AG20443 (cell line): ENCODE results near the gene UST.

Experiments
- DNase-seq: peaks from one replicate; pipeline ENCODE4 v3.0.0; 2012; ENCODE audit warnings: low spot score, mixed read lengths

Gene UST, protein sequence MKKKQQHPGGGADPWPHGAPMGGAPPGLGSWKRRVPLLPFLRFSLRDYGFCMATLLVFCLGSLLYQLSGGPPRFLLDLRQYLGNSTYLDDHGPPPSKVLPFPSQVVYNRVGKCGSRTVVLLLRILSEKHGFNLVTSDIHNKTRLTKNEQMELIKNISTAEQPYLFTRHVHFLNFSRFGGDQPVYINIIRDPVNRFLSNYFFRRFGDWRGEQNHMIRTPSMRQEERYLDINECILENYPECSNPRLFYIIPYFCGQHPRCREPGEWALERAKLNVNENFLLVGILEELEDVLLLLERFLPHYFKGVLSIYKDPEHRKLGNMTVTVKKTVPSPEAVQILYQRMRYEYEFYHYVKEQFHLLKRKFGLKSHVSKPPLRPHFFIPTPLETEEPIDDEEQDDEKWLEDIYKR

DNA sequence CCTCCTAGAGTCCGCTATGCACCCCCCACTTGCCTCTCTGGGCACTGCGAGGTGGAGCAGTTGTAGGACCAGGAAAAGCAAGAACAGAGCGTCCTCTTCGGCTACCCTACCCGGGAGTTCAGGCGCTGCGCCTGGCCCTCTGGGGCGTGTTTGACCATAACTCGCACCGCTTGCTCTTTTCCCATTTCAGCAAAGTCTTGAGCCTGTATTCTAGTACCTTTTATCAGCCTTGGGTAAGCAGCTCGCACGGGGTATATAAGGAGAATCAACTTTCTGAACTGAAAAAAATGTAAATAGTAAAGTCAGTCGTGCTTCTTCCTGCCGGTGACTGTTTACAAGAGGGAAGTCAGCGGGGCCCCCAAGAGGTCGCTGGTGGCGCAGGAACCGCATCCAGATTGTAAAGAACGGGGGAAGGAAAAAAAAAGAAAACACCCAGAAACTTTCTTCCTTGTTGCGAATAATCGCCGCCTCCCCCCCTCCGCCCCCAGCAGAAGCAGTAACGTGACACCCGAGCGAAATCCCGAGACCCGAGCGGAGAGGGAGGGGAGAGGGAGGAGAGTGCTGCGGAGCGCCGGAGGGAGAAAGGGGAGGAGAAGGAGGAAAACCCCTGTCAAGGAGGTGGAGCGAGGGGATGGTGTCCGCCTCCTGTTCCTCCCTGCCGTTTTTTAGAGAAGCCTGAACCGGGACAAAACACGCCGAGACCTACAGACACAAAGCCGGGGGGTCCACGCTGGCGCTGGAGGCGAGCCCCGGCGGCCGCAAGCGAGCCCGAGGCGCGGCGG, at the start of gene UST:
TSS of gene UST (plus strand) at position 668 of the 782 bp plus-strand sequence. CDS start 401 bp downstream, outside the sequence.
- peak; percentile 89 for DNase-seq

DNA sequence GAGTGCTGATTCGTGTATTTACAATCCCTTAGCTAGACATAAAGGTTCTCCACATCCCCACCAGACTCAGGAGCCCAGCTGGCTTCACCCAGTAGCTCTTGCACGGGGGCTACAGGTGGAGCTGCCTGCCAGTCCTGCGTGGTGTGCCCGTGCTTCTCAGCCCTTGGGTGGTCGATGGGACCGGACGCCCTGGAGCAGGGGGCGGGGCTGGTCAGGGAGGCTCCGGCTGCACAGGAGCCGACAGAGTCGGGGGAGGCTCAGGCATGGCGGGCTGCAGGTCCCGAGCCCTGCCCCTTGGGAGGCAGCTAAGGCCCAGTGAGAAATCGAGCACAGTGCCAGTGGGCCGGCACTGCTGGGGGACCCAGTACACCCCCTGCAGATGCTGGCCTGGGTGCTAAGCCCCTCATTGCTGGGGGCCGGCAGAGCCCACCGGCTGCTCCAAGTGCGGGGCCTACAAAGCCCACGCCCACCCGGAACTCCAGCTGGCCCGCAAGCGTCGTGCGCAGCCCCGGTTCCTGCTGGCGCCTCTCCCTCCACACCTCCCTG, 48.9 kb upstream of the UST start:
- DNase-seq = no peak

DNA sequence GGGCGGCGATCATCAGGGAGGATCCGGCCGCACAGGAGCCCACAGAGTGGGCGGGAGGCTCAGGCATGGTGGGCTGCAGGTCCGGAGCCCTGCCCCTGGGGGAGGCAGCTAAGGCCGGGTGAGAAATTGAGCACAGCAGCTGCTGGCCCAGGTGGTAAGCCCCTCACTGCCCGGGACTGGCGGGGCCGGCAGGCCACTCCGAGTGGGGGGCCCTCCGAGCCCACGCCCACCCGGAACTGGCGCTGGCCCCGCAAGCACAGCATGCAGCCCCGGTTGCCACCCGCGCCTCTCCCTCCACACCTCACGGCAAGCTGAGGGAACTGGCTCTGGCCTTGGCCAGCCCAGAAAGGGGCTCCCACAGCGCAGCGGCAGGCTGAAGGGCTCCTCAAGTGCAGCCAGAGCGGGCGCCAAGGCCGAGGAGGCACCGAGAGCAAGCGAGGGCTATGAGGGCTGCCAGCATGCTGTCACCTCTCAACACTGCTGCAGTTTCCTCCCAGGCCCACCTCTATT, 48.1 kb upstream of the UST start:
- no peak for DNase-seq

DNA sequence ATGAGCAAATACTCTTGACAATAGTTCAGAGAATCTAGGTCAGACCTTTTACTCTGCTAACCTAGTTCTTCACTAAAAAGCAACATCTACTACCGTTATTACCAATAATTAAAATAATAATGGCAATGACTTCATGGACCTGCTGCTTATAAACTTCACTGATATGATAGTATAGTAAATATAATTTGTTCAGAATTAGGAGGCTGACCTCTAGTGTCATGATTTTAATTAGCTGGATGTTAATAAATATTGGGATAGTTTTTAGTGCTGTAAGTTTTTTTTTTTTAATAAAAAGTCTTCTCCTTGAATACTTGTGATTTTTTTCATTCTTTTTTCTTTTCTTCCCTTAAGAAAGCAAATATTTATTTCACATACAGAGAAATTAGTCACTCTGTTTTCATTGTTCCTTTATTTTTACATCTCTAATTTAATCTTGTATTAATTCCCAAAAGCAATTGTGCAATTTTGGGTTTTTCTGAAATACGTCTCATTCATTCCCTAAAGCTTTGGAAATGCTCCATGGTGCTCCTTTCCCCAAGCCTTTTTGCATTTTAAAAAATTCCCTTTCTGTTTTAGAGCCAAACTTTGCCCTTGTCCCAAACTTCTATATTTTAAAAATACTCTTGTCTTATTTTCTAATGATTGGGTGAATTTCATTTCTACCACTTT, 46.6 kb upstream of the UST start:
- peak; percentile 20 for DNase-seq

DNA sequence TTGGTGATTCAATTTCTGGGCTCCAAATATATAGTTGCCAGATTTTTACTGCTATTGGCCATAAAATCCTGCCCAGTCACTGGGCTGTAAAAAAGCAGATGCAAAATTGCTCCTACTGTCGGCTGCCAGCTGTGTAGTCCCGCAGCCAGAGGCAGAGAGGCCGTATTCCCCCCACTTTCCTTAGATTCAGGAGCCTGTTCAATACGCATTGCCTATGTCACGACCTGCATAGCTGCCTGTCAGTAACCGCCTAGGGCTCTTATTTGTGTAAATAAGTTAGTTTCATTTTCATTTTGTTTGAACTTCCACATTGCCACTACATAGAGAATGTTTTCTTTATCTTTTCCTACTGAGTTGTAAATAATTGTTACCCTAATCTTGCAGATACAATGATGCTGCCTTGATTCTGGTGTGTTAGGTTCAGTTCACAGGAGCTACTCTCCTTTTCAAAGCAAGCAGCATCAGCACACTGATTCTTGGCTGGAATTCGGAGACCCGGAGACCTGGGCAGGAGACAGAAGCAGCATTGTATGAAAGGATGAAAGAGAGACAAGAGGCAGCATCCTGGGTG, 46.0 kb upstream of the UST start:
- DNase-seq = peak; percentile 64

DNA sequence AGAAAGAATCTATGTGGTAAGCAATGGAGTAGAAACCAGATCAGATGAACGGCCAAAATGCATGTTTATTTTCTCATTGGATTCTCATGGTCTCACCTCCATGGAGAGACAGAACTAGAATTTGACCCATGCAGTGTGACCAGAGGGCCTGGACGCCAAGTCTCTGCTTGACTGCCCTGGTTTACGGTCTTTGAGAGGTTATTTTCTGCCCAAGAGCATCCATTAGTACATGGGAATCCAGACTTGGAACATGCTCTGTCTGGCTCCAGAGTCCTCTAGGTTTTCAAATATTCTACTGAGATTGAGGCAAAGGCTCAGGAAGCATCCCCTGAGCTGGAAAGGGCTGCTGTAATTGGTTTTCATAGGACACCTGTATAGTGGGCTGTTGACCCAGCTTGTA, 45.5 kb upstream of the UST start:
- DNase-seq = no peak

DNA sequence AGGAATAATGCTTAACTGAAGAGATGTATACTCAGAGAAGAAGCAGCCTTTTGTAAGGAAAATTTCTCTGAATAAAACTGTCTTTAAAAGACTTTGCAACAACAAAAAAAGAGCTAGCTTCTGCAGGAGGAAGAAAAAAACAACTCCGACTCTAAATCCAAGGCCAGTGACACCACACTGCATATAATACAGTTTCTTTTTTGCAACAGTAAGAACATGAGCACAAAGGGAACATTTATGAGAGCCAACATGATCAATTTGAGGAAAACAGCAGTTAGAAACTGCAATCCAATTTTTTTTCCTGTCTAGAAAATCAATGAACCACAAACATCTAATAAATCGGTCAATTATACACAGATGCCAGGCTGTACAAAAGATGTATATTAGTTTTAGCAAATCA, 42.9 kb upstream of the UST start:
- DNase-seq = no peak

DNA sequence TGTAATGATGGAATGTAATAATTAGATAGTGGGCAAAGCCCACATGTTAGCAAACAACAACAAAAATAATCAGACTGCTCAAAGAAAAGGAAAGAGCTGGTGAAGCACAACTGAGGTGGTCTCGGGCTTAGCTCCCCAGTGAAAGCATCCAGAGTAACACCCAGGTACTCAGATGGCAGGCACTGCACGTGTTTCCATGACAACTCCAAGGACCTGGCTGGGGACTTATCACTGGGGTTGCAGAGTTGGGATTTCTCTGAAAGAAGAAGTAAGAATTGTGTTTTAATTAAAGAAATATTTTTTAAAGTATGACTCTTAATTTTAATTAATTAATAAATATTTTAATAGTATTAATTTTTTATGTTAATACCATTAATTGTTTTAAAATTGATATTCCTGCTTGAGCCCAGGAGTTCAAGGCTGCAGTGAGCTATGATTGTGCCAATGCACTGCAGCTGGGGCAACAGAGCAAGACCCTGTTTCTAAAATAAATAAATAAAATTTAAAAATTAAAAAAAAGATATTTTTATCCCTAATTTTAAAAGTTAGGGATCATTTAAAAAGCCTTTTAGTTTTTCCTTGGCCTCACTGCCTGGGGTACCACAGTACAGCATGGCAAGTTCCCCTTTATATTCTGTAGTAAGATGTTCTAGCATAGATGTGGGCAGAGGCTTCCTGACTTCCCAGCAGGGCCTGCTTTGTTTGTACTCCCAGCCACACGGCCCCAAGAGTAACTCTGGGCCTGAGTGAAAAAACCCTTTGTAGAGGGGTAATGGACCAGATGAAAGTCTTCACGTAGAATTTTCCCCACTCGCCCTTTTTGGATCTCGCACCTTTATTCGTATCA, 42.2 kb upstream of the UST start:
- DNase-seq = no peak

DNA sequence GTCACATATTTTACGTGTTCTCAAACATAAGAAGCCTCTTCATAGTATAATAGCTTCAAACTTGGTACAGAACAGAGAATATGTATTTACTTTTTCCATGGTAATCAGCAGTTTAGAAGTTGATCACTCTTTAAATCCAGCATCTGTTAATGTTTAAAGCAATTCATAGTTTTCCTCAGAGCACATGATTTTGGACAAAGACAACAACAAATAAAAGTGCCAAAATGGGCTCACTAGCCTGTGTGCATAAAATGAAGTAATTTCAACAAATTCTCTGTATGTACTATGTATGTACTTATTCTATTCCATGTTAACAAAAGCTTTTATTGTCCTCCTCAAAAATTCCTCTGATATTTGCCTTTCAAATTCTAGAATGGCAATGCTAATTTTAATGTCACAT, 38.1 kb upstream of the UST start:
- no peak for DNase-seq

DNA sequence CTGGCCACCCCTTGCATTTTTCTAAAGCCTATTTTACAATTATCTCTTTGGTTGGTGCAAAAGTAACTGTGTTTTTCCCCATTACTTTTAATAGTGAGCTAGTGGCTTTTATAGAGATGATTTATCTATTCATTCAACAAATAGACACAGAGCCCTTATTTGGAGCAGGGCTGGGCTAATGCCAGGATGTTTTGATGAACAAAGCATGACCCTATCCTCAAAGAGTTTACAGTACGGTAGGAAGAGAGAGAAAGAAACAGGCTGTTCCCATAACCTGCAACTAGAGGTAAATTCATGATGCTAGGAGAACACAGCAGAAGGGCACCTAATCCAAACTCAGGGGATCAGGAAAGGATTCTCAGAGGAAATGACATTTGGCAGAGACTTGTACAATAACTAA, 37.3 kb upstream of the UST start:
- no peak for DNase-seq

DNA sequence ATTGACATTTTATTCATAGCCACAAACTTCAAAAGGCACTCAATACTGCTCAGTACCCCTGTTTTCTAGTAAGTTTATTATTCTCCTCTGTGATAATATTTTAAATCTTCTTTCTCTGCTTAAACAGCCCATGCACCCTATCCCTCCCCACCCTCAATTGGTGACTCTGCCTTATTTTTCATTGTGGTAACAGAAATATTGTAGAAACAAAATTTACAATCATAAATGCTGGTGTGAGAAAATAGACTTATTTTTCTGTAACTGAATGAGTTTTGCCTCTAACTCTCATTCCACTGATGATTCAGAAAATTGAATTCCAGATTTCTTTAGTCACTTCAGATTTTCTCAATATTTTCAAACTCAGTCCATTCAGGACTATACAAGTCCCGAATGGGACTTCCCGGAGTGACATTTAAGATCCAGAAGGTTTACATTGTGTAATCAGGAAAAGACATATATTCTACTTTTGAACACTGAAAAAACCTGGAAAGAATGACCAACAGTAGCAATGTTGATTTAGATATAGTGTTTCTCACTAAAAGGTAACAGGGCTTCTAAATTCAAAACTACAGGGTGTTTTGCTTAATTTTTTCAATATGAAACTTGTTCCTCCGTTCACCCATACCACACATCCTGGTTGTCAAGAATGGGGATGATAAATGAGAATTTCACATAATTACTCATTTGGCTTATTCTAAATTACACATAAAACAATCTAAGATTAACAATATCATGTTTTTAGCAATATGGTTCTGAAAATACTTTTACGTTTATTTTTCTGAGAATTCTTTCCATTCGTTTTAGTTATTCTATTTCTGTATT, 34.8 kb upstream of the UST start:
- DNase-seq = peak; percentile 22

DNA sequence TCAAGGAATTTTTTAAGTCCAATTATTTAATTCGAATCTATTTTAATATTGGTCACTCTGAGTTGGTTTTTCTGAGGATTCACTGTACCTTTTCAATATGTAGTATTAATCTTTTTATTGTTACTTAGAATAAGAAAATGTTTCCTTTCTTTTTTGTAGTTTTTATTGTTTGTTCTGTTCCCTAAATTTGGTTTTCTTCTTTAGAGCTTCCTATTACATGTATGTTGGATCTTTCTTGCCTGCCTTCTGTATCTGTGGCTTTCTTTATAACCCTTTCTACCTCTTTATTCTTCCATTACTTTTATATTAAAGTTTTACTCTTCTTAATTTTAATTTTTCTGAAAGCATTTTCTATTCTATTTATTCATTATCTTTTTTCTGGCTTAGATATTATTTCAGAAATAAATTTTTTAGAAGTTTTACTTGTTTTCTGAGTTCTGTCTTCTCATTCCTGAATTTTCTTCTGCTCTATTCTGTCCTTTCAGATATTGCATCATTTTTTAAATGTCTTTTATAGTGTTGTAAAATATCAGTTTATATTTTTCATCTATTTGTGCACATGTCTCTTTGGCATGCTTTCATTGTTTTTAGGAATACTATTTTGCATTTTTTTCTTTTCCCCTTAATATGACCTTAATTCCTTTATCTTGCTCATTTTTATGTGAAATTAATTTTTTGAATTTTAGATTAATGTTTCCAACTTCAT, 33.6 kb upstream of the UST start:
- no peak for DNase-seq

DNA sequence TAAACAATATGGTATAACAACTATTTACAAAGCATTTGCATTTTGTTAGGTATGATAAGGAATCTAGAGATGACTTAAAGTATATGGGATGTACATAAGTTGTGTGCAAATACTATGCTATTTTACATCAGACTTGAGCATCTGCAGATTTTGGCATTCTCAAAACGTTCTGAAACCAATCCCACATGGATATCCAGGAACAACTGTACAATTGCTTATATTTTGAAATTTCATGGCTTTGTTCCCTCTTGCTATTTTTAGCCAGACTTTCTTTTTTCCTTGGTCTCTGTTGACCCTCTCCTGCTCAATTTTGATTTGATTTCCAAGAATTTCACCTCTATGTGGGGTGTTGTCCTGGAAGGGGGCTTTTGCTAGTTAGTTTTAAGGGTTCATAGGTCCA, 32.9 kb upstream of the UST start:
- DNase-seq = no peak

DNA sequence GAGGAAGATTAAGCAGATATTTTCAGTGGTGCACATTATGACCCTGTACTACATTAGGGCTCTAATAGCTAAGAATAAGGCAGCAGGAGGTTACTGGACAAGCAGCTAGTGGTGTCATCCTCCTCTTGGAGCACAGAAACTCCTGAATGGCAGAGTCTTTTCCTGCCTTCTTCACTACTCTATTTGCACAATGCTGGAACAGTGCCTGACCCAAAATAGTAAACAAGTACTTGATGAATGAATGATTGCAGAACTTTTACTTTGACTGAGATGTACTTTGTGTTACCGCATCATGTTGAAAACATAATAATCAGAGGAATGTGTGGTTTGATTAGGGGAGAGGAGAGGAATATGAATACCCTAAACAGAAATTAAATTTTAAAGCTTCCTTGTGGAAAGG, 30.0 kb upstream of the UST start:
- no peak for DNase-seq

DNA sequence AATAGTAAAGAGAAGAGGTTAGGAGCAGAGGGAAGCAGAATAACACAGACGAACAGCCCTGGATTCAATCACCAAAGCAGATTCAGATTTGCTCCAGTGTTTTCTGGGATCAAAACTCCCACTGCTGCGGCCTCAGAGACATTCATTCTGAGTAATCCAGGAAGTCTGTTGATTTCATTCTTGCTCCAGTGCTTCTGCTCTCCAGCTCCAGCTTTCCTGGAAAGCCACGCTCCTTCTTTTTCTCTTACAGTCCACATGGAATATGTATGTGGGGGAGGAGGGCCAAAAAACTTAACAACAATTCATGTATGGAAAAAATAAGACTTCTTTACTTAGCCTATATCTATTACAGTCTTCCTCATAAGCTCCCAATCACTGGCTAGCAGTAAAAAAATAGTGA, 26.4 kb upstream of the UST start:
- DNase-seq = peak; percentile 61

DNA sequence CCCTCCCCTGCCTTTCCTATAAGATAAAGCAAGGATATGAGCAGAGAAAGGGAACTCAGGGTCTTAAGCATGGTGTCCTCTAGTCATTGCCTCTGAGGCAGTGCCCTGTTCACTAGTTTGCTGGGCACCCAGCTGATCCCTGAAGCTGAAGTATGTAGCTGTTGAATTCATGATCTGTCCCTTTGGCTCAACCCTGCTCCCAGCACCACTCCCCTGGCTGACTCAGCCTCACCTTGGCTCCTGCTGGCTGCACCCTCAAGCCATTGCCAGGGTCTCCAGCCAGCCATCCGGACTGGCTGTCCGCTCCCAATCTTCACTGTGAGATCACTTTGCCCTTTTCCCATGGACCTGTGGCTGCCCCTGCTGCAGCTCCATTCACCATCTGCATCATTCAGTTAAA, 25.9 kb upstream of the UST start:
- DNase-seq = no peak

DNA sequence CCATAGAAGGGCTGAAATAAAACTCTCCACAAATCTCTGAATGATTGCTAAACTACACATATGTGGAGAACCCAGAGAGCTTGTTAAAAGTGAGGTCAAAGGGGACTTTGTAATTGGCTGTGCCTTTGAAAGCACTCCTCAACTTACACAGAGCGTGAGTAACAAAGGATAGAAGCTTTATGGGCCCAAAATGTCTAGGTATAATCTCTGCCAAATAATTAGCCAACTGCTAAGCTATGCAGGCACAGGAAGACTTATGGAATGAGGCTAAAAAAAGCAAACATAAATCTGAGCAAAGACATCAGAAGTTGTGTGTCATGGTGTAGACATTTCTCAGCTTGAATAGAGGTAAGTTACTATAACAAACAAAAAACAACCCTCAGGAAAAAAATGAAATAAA, 23.3 kb upstream of the UST start:
- DNase-seq = peak; percentile 46

DNA sequence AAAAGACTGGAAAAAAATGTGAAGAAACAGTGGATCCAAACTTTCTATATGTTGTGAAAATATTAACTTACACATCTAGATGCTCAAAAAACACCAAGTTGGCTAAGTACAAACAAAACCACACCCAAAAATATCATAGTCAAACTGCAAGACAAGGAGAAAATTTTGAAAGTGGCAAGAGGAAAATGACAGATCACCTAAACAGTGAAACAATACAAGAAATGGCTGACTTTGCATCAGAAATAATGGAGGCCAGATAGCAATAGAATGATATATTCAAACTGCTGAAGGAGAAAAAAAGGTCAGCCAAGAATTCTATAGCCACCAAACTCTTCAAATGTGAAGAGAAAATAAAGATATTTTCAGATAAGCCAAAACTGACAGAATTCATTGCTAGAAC, 22.4 kb upstream of the UST start:
- no peak for DNase-seq

DNA sequence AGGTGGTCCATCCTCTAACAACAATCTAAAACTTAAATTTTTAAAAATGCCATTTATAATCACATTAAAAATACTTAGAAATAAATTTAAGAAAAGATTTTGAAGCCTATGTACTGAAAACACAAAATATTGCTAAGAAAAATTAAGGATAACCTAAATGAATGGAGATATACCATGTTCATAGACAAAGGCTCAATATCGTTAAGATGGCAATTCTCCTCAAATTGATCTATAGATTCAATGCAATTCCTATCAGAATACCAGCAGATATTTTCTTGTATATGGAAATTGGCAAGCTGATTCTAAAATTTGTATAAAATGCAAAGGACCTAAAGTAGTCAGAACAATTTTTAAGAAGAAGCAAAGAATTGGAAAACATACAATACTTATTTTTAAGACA, 19.7 kb upstream of the UST start:
- no peak for DNase-seq

DNA sequence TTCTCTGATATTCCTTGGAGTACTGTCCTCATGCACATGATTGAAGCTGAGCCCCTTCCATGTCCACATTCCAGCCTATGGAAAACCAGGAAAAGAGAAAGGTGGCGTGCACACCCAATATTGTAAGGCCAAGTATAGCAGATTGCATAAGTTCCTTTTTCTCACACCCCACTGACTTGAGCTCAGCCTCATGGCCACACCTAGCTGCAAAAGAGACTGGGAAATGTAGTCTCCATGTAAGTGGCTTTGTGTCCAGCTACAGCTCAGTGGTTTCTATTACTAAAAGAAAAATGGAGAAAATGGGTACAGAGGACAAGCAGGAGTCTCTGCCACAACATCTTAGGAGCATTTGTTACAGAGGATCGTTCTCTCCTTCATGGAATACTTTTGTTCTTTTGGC, 10.8 kb upstream of the UST start:
- DNase-seq = no peak
